WTC11 (cell line): ENCODE results near the gene CABLES1.
"Not testable (repeated sequence)": the region's sequence is repeated elsewhere in the genome, so short reads cannot be mapped to it uniquely, and the experiment has no call there.

Experiments
- CTCF ChIP-seq: fragments of 200-600 bp; IDR thresholded peaks from 2 replicates; pipeline ENCODE4 v1.8.0; 2022; ENCODE audit warnings: antibody characterized with exemption
- FOXJ3 ChIP-seq: sonication (generic); formaldehyde crosslinking; IDR thresholded peaks from 2 replicates; pipeline ENCODE4 v1.9.0; 2021; ENCODE audit warnings: missing genetic modification reagents, mild to moderate bottlenecking, borderline replicate concordance
- FOXP4 ChIP-seq: sonication (generic); formaldehyde crosslinking; IDR thresholded peaks from 2 replicates; pipeline ENCODE4 v1.8.0; 2022; ENCODE audit warnings: mild to moderate bottlenecking, missing genetic modification reagents
- GABPB1 ChIP-seq: sonication (generic); formaldehyde crosslinking; IDR thresholded peaks from 2 replicates; pipeline ENCODE4 v1.8.1; 2023; ENCODE audit warnings: mild to moderate bottlenecking, missing genetic modification reagents
- HMGXB4 ChIP-seq: sonication (generic); formaldehyde crosslinking; IDR thresholded peaks from 2 replicates; pipeline ENCODE4 v1.8.1; 2023; ENCODE audit warnings: mild to moderate bottlenecking, moderate library complexity, missing genetic modification reagents
- JUN ChIP-seq: sonication (generic); formaldehyde crosslinking; IDR thresholded peaks from 2 replicates; pipeline ENCODE4 v1.8.0; 2023; ENCODE audit warnings: mild to moderate bottlenecking, missing genetic modification reagents
- MLX ChIP-seq: sonication (generic); formaldehyde crosslinking; IDR thresholded peaks from 2 replicates; pipeline ENCODE4 v1.8.1; 2023; ENCODE audit warnings: mild to moderate bottlenecking, missing genetic modification reagents, moderate library complexity
- NFYB ChIP-seq: sonication (generic); formaldehyde crosslinking; conservative IDR thresholded peaks from 2 replicates; pipeline ENCODE4 v1.8.0; 2022; ENCODE audit warnings: low read depth, missing genetic modification reagents
- PRDM15 ChIP-seq: sonication (generic); formaldehyde crosslinking; IDR thresholded peaks from 2 replicates; pipeline ENCODE4 v1.8.0; 2022; ENCODE audit warnings: missing genetic modification reagents
- TCF7 ChIP-seq: sonication (generic); formaldehyde crosslinking; IDR thresholded peaks from 2 replicates; pipeline ENCODE4 v1.8.0; 2022; ENCODE audit warnings: mild to moderate bottlenecking, low read depth, missing genetic modification reagents, moderate library complexity
- ZNF263 ChIP-seq: sonication (generic); formaldehyde crosslinking; IDR thresholded peaks from 2 replicates; pipeline ENCODE4 v1.8.1; 2022; ENCODE audit warnings: low read depth, mild to moderate bottlenecking, moderate library complexity, missing genetic modification reagents

GRCh38 chr18:23269068-23269467 is 133.8 kb downstream of the CABLES1 start:
- not testable (repeated sequence) for TF ChIP-seq CTCF; TCF7 (CRISPR knock-in tag); ZNF263 (CRISPR knock-in tag); FOXP4 (CRISPR knock-in tag); MLX (CRISPR knock-in tag); FOXJ3; PRDM15 (CRISPR knock-in tag); NFYB (CRISPR knock-in tag); GABPB1 (CRISPR knock-in tag); HMGXB4 (CRISPR knock-in tag); JUN (CRISPR knock-in tag)
